Breast epithelium (tissue), 3 donors: ENCODE data around the gene PRICKLE2.

Source experiments
- POLR2AphosphoS5 ChIP-seq, 3 donors: sonication (generic); formaldehyde crosslinking; IDR thresholded peaks; one replicate each; pipeline ENCODE4 v1.6.1; 2017; ENCODE audit warnings: antibody characterized with exemption in 3 of 3
- TF ChIP-seq, protein P1 (sequence below), 3 donors: fragments of 450-650 bp; IDR thresholded peaks; one replicate each; pipeline ENCODE4 v1.5.1; 2016 to 2017; ENCODE audit warnings: antibody characterized with exemption in 3 of 3, mild to moderate bottlenecking in 3 of 3, moderate library complexity in 3 of 3

DNA sequence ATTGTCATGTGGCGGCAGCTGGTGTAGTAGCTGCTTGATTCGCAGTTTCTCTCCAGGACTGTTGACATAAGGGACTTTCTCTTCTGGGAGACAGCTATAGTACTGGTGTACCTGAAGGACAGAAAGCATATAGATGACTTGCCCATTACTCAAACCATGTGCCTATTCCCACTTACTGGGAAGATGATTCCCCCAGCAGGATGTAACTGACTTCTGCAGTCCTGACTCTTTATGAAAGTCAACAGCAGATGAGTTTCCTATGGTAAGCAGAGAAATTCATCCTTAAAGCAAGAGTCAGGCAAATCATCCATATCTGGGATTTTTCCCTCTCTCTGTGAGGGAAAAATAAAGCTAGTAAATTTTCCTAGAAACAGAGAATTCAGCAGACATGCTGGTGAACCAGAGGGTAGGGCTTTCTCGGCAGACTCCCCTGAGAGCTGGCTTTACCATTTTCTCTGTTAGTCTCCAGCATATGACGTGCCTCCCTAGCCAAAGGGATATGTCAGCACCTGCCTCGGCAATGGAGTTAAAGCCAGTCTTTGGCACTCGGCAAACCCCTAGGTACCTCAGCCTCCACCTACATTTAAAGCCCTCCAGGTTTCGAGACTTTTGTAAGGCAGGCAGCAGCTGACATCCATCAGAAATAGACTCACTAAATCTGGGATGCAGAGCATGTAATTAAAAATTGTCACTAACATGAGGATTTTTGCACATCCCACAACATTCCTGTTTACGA is 62.1 kb downstream of the PRICKLE2 start:
- TF ChIP-seq, protein P1, sequence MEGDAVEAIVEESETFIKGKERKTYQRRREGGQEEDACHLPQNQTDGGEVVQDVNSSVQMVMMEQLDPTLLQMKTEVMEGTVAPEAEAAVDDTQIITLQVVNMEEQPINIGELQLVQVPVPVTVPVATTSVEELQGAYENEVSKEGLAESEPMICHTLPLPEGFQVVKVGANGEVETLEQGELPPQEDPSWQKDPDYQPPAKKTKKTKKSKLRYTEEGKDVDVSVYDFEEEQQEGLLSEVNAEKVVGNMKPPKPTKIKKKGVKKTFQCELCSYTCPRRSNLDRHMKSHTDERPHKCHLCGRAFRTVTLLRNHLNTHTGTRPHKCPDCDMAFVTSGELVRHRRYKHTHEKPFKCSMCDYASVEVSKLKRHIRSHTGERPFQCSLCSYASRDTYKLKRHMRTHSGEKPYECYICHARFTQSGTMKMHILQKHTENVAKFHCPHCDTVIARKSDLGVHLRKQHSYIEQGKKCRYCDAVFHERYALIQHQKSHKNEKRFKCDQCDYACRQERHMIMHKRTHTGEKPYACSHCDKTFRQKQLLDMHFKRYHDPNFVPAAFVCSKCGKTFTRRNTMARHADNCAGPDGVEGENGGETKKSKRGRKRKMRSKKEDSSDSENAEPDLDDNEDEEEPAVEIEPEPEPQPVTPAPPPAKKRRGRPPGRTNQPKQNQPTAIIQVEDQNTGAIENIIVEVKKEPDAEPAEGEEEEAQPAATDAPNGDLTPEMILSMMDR (IDR thresholded peaks at IDR 0.05), result no peak
- TF ChIP-seq POLR2AphosphoS5 (IDR thresholded peaks at IDR 0.05), result no peak
